C4-2B (cell line): ENCODE results near the gene CNTN5.

ENCODE experiments used
- H3K27ac ChIP-seq: fragments of 450-650 bp; 2 replicates; pipeline ENCODE4 v1.5.1; 2017
- ZFX ChIP-seq: fragments of 450-650 bp; IDR thresholded peaks from 2 replicates; pipeline ENCODE4 v1.6.1; 2017
- TF ChIP-seq, protein P1 (sequence below): fragments of 450-650 bp; conservative IDR thresholded peaks from 2 replicates; pipeline ENCODE4 v1.5.1; 2017; ENCODE audit warnings: mild to moderate bottlenecking

The CNTN5 gene

DNA sequence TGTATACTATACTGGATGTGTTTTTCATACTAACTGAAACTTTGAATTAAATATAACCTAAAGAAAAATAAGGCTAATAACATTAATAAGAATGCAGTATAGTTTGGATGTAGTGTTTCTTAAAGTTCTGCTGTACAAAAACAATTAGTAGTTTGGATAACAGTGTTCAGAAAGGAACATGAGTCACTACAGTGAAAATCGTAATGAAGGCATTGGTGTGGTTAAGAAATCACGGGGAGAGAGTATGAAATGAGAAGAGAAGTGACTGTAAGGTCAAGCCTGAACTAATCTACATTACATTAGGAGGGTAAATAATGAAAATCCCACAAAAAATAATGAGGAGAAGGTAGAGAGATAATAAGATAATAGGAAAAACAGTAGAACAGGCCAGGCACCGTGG lies 939.8 kb downstream of the CNTN5 start:
- no peak overlapping the region for H3K27ac ChIP-seq
- TF ChIP-seq, protein P1, sequence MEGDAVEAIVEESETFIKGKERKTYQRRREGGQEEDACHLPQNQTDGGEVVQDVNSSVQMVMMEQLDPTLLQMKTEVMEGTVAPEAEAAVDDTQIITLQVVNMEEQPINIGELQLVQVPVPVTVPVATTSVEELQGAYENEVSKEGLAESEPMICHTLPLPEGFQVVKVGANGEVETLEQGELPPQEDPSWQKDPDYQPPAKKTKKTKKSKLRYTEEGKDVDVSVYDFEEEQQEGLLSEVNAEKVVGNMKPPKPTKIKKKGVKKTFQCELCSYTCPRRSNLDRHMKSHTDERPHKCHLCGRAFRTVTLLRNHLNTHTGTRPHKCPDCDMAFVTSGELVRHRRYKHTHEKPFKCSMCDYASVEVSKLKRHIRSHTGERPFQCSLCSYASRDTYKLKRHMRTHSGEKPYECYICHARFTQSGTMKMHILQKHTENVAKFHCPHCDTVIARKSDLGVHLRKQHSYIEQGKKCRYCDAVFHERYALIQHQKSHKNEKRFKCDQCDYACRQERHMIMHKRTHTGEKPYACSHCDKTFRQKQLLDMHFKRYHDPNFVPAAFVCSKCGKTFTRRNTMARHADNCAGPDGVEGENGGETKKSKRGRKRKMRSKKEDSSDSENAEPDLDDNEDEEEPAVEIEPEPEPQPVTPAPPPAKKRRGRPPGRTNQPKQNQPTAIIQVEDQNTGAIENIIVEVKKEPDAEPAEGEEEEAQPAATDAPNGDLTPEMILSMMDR = no peak
- TF ChIP-seq ZFX = no peak

GRCh38 chr11:99968336-99968735 lies 947.6 kb downstream of the CNTN5 start:
- TF ChIP-seq ZFX = no peak
- TF ChIP-seq, protein P1 = no peak

GRCh38 chr11:99973993-99974392 lies 953.2 kb downstream of the CNTN5 start:
- TF ChIP-seq, protein P1 = no peak
- no peak for TF ChIP-seq ZFX
- H3K27ac ChIP-seq = no peak overlapping the region

More at GRCh38 chr11:99968336-99968735, 947.6 kb downstream of the CNTN5 start:
- H3K27ac ChIP-seq = no peak overlapping the region

GRCh38 chr11:99979042-99979441 lies 958.3 kb downstream of the CNTN5 start:
- no peak overlapping the region for H3K27ac ChIP-seq
- TF ChIP-seq, protein P1 = no peak
- no peak for TF ChIP-seq ZFX

DNA sequence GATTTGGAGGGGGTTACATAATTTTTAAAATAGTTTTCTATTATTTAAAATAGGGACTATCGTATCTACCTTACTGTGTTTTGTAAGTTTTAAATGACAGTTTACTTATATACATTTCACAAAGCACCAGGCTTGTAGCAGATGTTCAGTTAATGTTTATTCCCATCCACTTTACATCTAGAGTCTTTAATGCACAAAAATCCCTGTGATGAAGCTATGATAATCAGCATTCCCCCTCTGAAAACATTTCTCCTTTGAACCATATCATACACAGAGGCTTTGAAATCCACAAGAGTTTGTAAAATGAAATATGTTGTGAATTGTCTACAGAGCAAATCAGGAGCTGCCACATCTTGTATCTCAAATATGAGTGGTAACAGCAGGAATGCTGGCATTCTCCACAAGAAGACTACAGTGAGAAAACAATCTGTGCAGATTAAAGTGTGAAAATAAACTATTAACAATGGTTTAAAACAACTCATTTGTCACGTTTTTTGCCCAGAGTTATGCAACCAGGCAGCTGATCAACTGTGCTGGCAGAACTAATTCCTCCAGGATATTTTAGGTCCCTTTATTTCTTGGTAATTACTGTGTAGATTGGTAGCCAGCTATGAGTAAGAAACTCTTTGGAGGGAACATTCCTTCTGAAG lies 967.2 kb downstream of the CNTN5 start:
- no peak overlapping the region for H3K27ac ChIP-seq
- TF ChIP-seq, protein P1 = no peak
- TF ChIP-seq ZFX = no peak

DNA sequence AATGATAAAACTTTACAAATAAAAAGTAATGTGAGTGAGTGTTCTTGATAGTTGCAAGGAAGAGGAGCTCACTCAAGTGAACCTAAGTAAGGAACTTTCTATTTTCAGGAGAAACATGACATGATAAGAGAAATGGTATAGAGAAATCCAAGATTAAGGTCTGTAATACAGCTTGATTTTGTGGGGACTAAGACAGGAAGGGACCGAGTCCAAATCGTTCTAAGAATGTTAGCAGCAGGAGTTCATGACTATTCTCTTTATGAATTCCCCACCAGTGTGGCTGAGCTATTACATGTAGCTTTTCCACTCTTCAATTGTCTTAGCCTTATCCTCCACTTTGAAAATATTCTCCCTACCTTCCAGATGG lies 967.7 kb downstream of the CNTN5 start:
- TF ChIP-seq, protein P1 = no peak
- no peak for TF ChIP-seq ZFX
- no peak overlapping the region for H3K27ac ChIP-seq

- H3K27ac ChIP-seq = no peak overlapping the region
- TF ChIP-seq ZFX = no peak
- TF ChIP-seq, protein P1 = no peak
Observed at GRCh38 chr11:100003985-100004384, 983.2 kb downstream of the CNTN5 start.
